HG02981 (cell line): ENCODE data around the gene LILRB5.
"Not testable (repeated sequence)": the region's sequence is repeated elsewhere in the genome, so short reads cannot be mapped to it uniquely, and the experiment has no call there.

Source experiments
- ATAC-seq: cut with Tn5 transposase; IDR thresholded peaks from one replicate; pipeline ENCODE4 v1.9.1; 2021; ENCODE audit warnings: mild to moderate bottlenecking, moderate library complexity; ENCODE audit not compliant: unreplicated experiment

LILRB5 gene

GRCh38 chr19:54217517-54218247, 39.4 kb downstream of the LILRB5 start:
- not testable (repeated sequence) for ATAC-seq

- ATAC-seq: no peak
These were observed 40.2 kb downstream of the LILRB5 start for GRCh38 chr19:54216869-54217268.

GRCh38 chr19:54214734-54215133, 42.3 kb downstream of the LILRB5 start:
- ATAC-seq: not testable (repeated sequence)

GRCh38 chr19:54214217-54214616, 42.9 kb downstream of the LILRB5 start:
- not testable (repeated sequence) for ATAC-seq

GRCh38 chr19:54211235-54211634, 45.8 kb downstream of the LILRB5 start:
- ATAC-seq: no peak

GRCh38 chr19:54209811-54210494, 47.1 kb downstream of the LILRB5 start:
- ATAC-seq: no peak

- no peak for ATAC-seq
These were observed 47.8 kb downstream of the LILRB5 start for GRCh38 chr19:54209058-54209810.

GRCh38 chr19:54208784-54209057, 48.4 kb downstream of the LILRB5 start:
- no peak for ATAC-seq

GRCh38 chr19:54207983-54208783, 48.9 kb downstream of the LILRB5 start:
- peak; percentile 46 for ATAC-seq

- no peak for ATAC-seq
These were observed 49.4 kb downstream of the LILRB5 start for GRCh38 chr19:54207676-54207982.

GRCh38 chr19:54207193-54207592, 49.9 kb downstream of the LILRB5 start:
- not testable (repeated sequence) for ATAC-seq

- no peak for ATAC-seq
These were observed 50.3 kb downstream of the LILRB5 start for GRCh38 chr19:54206831-54207177.

GRCh38 chr19:54206030-54206830, 50.8 kb downstream of the LILRB5 start:
- no peak for ATAC-seq

GRCh38 chr19:54204767-54205468, 52.2 kb downstream of the LILRB5 start:
- ATAC-seq: no peak

GRCh38 chr19:54203151-54203611, 53.9 kb downstream of the LILRB5 start:
- ATAC-seq: no peak

GRCh38 chr19:54201980-54202379, 55.1 kb downstream of the LILRB5 start:
- ATAC-seq: no peak

- no peak for ATAC-seq
These were observed 55.8 kb downstream of the LILRB5 start for GRCh38 chr19:54201172-54201701.
